DMS79 (cell line): ENCODE data around the gene SLC5A10.

Source experiments
- DNase-seq: peaks from one replicate; lab custom pipeline; 2025; lab: John Stamatoyannopoulos, UW

SLC5A10 gene

DNA sequence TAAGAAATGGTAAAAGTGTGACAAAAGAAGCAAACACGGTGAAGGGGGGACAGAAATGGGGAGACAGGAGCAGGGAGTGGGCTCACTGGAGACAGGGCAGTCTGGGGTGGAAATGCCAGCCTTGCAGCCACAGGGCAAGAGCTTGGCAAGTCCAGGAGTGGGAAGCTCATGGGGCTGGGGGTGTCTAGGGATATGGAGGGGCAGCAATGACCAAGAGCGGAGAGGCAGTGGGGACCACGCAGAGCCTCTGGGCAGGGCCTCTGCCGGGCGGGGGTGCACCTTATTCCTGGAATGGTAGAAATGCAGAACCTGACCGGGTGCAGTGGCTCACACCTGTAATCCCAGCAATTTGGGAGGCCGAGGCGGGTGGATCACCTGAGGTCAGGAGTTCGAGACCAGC, 12.6 kb downstream of the SLC5A10 start:
- no peak for DNase-seq

DNA sequence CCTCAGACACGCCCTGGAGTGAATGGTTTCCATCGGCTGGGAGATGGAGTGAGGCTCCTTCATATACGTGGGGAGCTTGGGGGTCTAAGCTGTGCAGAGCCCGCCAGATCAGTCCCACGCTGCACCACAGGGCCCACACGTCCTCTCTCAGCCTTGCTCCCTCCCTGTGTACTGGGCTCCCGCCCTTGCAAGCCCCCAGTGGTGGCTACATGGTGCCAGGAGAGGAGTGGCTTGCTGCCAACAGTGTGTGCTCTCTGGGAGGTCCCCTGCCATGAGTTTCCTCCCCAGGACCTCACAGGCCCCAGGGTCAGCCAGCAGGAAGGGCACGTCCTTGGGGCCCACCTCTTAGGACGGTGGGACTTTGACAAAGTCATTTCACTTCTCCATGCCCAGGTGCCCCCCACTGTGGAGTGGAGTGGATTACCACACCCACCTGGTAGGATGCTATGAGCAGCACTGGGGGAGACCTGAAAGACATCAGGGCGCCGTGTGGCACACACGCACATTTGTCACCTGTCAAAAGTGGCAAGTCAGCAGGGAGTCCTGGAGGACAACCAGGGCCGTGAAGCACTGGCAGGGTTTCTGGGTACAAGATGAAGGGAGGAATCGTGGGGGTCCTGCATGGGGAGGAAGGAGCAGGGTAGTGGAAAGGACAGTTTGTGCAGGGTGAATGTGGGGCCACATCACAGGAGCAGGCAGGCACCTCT, 13.7 kb downstream of the SLC5A10 start:
- no peak for DNase-seq

DNA sequence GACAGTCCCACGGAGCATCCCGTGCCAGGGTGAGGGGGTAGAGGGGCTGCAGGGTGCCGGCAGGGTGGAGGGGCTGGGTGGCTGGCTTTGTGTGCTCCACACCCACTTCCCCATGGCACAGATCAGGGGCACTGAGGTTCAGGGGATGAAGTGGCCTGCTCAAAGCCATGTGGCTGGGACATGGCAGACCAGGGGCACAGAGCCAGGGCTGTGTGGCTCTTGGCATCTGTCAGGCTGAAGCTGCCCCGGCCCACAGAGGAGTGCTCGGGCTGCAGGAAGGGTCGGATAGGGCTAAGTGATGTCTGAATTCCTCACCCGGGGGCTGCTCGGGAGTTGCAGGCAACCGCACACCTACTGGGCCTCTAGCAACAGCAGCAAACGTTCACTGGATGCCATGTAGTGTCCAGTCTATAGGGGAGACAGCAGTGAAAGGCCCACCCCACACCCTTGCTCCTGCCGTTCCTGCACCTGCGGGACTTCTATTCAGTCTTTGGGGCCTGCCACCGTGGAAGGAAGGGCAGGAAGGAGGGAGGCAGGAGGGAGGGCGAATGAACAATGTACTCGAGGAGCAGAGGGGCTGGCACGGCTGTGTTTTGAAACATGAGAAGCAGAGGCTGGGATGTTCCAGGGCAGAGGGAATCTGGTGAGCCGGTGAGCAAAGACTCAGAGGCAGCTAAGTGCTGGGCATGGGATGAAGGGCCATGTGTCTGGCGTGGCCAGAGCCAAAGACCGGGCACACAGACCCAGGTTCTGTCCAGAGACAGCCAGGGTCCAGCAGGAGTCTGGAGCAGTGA, 15.1 kb downstream of the SLC5A10 start:
- DNase-seq = peak; percentile 23

DNA sequence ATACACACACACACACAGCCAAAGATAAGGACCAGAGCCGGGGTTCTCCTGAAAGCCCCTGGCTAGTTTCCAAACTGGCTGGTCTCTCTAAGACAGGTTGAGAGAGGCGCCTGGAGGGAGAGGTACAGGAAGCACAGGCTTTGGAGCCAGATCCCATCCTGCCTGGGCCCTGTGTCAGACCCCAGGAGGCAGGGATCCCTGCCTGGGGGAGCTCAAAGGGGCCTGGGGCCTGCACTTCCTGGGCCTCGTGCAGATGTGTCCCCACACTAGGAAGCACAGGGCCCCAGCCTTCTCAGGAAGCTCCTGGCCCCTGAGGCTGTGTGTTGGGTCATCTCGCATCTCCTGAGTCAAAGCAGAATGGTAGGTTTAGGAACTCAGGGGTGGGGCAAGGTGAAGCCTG, 16.0 kb downstream of the SLC5A10 start:
- no peak for DNase-seq

DNA sequence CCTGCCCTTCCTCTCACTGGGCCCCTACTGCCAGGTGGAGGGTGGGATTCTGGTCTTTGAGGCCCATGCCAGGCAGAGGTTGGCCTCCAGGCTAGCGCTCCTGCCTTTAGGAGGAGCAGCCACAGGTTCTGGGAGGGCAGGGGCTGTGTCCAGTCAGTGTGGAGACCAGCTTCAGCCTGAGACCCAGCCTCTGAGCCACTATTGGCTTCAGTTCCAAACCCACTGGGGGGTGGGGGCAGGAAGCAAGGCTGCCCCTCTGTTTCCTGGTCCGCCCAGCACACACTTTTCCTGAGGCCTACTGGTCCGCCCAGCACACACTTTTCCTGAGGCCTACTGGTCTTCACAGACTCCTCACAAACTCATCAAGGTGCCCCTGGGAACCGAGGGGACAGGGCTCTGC, 16.4 kb downstream of the SLC5A10 start:
- DNase-seq = no peak

DNA sequence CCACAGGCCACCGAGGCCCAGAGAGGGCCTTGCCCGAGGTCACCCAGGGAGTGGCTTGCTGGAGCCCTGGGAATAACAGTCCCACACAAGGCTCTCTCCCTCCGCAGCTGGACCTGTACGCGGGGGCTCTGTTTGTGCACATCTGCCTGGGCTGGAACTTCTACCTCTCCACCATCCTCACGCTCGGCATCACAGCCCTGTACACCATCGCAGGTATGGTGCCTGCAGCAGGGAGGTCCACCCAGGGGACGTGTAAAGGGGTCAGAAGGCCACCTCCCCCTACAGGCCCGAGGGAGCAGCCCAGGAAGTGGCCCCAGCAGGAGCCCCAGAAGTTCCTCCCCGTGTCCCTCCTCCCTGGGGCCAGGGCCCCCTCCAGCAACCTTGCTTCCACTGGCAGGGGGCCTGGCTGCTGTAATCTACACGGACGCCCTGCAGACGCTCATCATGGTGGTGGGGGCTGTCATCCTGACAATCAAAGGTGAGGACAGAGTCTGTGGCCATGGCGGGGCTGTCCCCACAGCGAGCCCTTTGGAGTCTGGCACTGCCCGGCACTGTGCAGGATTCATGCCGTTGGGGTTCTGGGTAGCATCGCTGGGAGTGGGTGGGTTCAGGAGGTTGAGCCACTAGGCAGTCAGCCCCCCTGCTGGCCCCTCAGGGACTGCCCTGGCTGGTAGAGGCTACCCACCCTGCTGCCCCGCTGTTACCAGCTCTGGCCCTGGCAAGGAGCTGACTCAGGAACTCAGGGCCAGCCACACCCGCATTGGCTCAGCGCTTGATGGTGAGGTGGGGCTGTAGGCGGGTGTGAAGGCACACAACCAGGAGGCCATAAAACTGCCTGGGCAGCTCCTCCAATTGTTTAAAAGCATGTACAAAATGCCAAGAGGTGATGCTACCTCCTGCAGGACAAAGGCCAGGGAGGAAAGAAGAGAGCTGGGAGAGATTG, 17.3 kb downstream of the SLC5A10 start:
- no peak for DNase-seq

DNA sequence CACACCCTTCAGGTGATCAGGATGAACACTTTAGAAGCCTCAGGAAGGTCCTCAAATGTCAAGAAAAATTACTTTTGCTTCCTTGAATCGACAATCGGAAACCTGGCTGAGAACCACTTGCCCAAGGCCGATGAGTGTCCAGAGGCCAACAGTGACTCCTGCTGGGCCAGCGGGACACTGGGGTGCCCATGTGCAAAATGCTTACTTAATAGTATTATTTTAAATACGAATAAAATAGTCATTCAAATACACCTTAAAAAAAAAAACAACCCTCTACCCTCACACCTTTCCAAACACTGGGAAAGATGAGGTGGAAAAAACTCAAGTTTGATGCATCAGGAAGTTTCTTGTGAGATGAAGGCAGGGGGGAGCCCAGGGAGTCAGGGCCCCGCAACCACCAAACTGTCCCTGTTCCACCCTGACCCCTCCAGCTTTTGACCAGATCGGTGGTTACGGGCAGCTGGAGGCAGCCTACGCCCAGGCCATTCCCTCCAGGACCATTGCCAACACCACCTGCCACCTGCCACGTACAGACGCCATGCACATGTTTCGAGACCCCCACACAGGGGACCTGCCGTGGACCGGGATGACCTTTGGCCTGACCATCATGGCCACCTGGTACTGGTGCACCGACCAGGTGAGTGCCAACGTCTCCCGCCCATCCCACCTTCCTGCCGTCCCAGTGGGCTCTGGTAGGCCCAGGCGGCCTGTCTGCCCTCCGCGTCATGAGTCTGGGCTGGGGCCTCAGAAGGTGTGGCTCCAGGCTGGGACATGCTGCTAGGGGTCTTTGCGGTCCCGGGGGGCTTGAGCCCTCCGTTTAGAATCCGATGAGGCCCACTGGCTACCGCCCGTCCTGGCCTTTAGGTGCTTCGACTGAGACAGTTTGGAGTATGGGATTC, 18.9 kb downstream of the SLC5A10 start:
- no peak for DNase-seq

DNA sequence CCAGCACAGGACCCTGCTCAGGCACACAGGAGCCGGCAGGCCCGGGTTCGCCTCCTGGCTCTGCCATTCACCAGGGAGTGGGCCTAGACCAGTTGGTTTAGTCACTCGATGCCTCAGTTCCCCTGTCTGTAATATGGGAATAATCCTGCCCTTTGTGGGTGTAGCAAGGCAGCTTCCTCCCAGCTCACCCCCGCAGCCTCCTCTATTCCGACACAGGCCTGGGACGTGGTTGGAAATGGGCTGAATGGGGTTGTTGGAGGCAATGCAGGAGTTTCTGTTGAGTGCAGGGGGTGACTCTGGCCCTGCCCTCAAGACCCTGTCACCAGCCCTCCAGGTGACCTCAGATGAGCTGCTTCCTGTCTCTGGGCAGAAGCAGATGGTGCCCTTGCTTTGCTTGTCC, 19.8 kb downstream of the SLC5A10 start:
- no peak for DNase-seq

DNA sequence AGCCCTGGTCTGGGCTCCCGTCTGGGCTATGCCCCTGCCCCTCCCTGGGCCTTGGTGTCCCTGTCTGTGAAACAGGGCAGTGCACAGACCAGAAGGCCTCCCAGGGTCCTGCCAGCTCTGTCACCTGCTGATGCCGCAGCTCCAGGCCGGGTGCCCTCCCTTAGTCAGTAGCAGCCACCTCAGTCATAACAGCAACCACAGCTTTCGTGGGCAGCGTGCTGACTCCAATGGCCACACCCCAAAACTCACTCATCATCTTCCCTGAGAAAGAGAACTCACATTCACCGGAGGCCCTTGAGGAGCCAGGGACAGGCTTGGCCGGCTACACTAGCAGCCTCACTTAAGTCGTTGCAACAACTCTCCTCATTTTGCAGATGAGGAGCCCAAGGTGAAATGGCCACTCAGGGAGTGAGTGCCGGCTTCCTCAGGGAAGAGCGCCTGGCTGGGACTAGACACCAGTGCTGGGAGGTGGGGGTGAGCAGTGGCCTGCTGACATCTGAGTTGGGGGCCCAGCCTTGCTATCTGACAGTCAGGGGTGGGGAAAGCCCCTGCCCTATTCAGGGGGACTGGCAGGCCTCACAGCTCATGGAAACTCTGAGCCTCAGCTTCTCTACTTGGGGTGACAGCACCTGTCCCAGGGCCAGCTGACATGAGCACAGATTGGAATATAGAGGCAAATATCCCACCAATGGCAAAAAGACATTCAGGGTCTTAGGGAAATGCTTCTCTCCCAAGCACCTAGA, 22.6 kb downstream of the SLC5A10 start:
- DNase-seq = no peak

DNA sequence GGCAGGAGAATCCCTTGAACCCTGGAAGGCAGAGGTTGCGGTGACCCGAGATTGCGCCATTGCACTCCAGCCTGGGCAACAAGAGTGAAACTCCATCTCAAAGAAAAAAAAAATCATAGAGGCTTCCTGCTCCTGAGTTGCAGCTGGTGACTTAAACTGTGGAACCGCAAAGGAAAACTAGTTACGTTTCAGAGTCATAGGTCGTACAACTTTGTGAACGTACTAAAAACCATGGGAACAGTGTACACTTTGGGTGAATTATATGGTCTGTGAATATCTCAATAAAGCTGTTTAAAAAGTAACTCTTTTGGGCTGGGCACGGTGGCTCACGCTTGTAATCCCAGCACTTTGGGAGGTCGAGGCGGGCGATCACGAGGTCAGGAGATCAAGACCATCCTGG, 23.6 kb downstream of the SLC5A10 start:
- DNase-seq = no peak

DNA sequence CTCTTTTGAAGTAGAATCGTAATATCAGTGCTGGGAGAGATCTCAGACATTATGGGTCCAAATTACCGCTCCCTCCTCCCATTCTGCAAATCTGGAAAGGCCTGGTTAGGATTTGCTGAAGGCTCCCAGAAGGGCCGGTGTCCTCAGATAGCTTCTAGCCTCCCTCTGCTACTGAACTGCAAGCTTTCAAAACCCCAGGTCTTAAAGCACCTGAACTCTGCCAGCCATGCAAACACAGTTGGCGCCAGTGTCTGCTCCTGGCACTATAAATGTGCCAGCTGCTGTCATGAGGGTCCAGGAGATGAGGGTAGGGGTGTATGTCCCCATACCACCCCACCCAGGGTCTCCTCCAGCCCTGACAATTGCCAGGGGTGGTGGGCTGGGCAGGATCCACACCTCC, 24.2 kb downstream of the SLC5A10 start:
- no peak for DNase-seq

DNA sequence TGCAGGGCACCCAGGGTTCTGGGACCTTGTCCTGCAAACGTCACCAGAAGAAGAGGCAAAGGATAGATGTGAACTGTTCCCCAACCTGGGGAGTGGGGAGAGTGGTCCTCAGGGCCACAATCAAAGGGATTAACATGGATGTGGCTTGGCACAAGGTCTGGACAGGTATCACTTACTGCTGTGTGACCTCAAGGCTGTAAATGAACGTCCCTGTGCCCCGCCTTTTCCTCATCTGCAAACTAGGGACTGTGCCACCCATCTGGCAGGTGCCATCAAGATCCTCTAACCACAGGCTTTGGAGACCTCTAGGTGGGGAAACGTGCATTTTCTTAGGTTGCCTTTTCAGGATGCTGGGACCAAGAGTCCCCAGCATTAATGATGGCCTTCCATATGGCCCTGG, 25.1 kb downstream of the SLC5A10 start:
- DNase-seq = no peak

DNA sequence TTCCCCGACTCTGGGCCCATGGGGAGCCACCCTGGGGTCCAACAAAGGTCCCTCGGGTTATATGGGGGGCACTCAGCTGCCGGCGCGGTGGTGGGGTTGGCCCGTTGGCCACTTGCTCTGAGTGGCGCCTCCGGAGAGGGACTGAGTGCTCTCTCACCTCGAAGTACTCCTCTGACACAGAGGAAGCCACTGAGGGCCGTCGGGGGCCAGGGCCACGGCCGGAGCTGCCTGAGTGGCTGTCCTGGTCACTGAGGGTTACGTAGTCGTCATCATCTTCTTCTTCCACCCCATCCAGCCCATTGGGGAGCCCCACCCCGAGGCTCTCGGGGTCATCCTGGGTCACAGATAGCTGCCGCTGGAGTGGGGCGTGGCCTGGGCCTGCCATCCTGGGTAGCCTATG, 25.7 kb downstream of the SLC5A10 start:
- no peak for DNase-seq

DNA sequence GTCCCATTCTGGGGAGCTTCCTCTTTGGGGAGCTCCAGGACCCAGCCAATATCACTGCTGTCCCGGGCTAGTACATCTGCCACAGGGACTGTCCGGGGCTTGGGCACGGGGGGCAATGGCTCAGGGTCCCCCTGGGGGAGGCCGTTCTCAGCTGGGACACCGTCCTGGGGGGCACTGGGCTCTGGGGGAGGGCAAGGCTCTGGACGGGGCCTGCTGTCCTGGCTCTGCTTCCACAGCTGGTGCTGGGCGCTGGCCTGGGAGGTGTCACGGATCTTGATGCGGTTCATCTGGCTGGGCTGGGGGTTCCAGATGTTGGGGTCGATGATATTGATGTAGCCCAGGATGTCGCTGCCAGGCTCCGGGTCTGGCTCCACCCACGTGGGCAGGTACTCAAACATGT, 26.1 kb downstream of the SLC5A10 start:
- DNase-seq = no peak

DNA sequence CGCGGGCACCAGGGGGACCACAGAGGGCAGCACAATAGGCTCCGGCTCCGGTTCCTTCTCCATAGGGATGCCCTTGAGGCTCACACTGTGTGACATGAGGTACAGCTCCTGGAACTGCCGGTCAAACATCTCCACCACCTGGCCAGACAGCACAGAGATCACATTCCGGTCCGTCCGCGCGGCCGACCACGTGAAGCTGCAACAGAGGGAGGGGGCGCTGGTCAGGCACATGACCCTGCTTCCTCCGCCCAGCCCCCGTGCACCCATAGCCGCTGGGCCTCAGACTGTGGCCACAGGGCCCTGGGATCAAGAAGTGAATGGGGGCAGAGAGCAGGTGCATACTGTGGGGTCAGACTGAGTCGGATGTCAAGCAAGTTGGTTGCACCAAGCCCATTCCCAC, 26.7 kb downstream of the SLC5A10 start:
- no peak for DNase-seq

DNA sequence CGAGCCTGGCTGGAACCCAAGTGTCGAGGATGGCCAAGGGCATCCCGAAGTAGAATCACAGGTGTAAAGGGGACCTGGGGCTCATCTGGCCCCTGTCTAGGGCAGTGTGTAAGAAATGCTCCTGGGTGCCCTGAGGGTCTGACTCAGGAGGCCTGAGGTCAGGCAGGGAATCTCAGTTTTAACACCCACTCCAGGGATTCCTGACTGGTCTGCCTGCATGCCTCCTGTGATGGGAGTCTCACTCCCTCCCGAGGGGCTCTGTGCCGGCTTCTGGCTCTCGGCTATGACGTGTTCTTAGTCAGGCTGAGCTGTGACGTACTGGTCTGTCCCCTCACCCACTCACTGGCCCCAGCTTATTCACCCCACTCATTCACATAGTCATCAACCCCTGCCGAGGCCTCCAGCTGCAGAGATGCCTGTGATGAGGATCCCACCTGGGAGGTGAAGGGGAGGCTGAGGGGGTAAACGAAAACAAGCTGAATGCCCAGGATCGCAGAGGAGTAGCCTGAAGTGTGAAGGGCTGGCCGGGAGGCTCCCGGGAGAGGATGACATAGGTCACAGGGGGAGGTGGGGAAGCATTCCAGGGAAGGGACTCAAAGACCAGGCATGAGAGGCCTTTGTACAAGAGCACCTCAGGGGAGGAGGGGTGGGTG, 28.8 kb downstream of the SLC5A10 start:
- DNase-seq = no peak

DNA sequence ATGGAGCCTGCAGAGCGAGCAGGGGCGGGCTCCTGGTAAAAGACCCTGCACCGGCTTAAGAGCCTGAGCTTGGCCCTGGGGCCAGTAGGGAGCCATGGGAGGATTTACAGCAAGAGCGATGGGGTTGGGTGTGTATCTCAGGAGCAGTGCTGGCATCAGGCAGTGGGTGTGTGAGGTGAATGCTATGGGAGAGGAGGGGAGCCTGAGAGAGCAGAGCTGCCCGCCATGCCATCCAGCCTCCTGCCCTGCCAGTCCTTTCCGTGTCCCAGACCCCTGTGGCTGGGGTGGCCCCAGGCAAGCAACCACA, 29.3 kb downstream of the SLC5A10 start:
- no peak for DNase-seq

DNA sequence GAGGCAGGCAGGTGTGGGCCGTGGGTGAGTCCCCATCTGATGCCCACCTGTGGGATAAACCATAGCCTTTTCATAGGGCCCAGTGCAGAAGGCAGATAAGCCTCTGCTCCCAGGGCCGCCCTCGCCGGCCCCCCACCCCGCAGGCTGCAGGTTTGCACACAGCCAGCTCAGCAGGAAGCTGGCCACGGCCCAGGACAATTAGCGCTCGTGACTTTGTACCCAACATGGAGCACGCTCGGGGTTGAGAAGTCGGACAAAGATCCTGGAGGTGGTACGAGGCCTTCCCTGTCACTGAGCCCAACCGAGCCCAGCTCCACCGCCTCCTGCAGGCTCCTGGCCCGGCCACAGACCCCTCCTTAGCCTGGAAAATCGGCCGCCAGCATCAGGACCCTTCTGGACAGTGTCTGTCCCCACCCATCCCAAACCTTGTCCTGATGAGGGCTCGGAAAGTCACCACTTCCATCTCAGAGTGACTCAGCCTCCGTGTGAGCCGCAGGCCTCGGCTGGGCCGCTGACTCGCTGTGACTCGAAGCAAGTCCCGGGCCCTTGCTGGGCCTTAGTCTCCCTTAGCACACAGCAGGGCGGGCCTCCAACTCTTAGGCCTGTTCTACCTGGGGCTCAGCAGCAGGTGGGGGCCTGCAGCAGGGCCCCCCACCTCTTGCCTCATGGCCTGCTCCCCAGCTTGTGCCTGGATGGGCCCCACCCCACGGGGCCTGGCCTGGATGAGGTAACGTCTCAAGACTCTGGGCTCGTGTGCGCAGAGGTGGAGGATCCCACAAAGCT, 29.9 kb downstream of the SLC5A10 start:
- no peak for DNase-seq

DNA sequence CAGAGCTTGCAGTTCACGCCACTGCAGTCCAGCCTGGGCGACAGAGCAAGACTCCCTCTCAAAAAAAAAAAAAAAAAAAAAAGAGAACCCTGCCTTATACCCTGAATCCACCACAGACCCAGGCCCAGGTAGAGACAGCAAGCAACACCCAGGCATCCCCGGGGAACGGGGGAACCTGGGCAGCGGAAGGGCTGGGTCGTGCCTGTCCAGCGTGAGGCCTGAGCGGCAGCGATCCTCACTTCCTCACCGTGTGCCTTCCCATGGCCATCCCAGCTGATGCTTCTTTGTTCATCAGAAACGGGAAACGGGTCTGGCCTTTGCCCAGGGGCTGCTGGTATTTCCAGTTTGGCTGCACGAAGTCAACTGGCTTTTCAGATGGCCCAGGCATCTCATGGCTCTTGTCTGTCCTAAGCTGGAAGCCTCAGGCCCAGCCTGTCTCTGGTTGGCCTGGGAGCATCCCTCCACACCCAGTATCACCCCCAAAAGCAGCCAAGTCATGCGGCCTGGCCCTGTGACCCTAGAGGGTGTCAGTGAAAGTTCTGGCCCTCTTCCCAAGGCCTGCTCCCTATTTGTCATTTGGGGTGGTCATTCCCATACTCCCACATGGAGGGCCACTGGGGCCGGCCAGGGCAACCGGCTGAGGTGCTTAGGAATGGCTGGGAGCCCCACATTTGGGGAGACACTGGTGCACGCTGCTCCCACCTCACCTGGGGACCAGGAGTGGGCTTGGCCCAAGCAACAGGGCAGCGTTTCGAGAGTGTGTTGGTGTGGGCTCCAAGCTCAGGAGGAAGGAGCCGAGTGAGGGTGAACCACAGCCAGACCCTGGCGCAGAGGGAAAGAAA, 32.5 kb downstream of the SLC5A10 start:
- no peak for DNase-seq
